OCI-M2 (cell line): ENCODE results near the gene SPON2.

Source experiments
- DNase-seq: peaks from one replicate; lab custom pipeline; 2025; ENCODE audit not compliant: unreplicated experiment; lab: John Stamatoyannopoulos, UW

Gene SPON2

GRCh38 chr4:1195109-1195671, 22.8 kb upstream of the SPON2 start:
- no peak for DNase-seq

- DNase-seq: no peak
Observed at GRCh38 chr4:1194010-1194900, 21.9 kb upstream of the SPON2 start.

- DNase-seq: no peak
Observed at GRCh38 chr4:1193206-1194009, 21.0 kb upstream of the SPON2 start.

GRCh38 chr4:1192493-1193205, 20.3 kb upstream of the SPON2 start:
- DNase-seq: no peak

GRCh38 chr4:1192091-1192492, 19.7 kb upstream of the SPON2 start:
- no peak for DNase-seq

- no peak for DNase-seq
Observed at GRCh38 chr4:1191621-1192020, 19.2 kb upstream of the SPON2 start.

GRCh38 chr4:1187182-1187581, 14.8 kb upstream of the SPON2 start:
- DNase-seq: no peak

GRCh38 chr4:1183985-1184773, 11.8 kb upstream of the SPON2 start:
- DNase-seq: no peak

GRCh38 chr4:1182313-1182712, 9.9 kb upstream of the SPON2 start:
- no peak for DNase-seq

- DNase-seq: no peak
Observed at GRCh38 chr4:1180663-1181062, 8.3 kb upstream of the SPON2 start.

GRCh38 chr4:1179976-1180375, 7.6 kb upstream of the SPON2 start:
- no peak for DNase-seq

- DNase-seq: no peak
Observed at GRCh38 chr4:1179089-1179441, 6.7 kb upstream of the SPON2 start.

GRCh38 chr4:1178300-1179088, 6.1 kb upstream of the SPON2 start:
- no peak for DNase-seq

- no peak for DNase-seq
Observed at GRCh38 chr4:1177274-1178141, 5.1 kb upstream of the SPON2 start.

GRCh38 chr4:1176398-1177273, 4.3 kb upstream of the SPON2 start:
- no peak for DNase-seq

GRCh38 chr4:1175635-1176229, 3.3 kb upstream of the SPON2 start:
- DNase-seq: no peak

GRCh38 chr4:1174941-1175634, 2.7 kb upstream of the SPON2 start:
- DNase-seq: no peak
